ENCODE results near the gene B4GALNT1.
A peak's percentile ranks its signal among the peaks of the same experiment; 100 is the strongest.

GRCh38 chr12:57627501-57628279, 5.3 kb downstream of the B4GALNT1 start:
- TF ChIP-seq CTCF (optimal IDR thresholded peaks at IDR 0.05 in 1 of 3, IDR thresholded peaks at IDR 0.05 in 1 of 3, conservative IDR thresholded peaks at IDR 0.05 in 1 of 3; ENCODE audit: extremely low read depth in 1 of 3, insufficient read depth in 2 of 3, low read length in 3 of 3) = peak in 2 of 3 experiments; percentile 19 to 43
- TF ChIP-seq EZH2 (IDR thresholded peaks at IDR 0.05; ENCODE audit: low read length) = peak; percentile 75

All from keratinocyte (primary cell).